GM21737 (cell line): Measurements from ENCODE around the gene SCARB1.
A peak's percentile ranks its signal among the peaks of the same experiment; 100 is the strongest.

ENCODE experiments used
- ATAC-seq: cut with Tn5 transposase; IDR thresholded peaks from one replicate; pipeline ENCODE4 v1.9.1; 2021; ENCODE audit warnings: mild to moderate bottlenecking, moderate library complexity; ENCODE audit not compliant: unreplicated experiment

The SCARB1 gene

DNA sequence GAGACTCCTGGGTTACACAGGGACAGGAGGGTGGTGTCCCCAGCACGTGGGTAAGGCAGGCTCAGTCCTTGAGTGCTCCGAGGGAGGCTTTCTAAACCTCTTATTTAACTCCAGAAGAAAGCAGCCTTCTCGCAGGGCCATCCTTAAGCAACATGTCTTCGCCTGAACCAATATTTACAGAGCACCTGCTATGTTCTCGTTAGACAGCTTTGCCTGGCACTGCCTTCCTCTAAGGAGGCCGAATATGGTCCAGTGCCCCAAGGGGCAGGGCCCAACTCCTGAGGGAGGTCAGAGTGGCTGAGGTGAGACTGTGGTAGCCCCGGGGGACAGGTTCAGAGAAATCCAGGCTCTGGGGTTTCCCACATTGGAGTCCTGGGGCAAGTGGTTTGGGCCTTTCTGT lies 2.1 kb upstream of the SCARB1 start:
- ATAC-seq = no peak

DNA sequence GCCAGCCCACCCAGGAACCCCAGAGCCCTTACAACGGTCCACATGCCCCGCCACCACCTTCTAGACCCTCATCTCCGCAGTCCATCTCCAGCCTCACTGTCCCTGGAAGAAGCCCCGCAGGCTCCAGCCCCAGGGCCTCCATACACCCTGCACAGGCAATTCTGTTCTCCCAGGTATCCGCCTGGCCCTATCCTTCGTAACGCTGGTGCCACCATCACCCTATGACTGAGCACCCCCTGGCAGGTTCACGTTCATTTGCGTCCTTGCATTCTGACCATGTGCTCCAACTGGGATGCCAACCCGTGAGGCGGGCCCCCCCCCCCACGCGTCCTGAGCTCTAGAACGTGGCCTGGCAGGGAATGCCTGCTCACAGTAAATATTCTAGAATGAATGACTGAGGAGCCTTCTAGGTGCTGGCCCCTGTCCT lies 675 bp upstream of the SCARB1 start:
- ATAC-seq = no peak

DNA sequence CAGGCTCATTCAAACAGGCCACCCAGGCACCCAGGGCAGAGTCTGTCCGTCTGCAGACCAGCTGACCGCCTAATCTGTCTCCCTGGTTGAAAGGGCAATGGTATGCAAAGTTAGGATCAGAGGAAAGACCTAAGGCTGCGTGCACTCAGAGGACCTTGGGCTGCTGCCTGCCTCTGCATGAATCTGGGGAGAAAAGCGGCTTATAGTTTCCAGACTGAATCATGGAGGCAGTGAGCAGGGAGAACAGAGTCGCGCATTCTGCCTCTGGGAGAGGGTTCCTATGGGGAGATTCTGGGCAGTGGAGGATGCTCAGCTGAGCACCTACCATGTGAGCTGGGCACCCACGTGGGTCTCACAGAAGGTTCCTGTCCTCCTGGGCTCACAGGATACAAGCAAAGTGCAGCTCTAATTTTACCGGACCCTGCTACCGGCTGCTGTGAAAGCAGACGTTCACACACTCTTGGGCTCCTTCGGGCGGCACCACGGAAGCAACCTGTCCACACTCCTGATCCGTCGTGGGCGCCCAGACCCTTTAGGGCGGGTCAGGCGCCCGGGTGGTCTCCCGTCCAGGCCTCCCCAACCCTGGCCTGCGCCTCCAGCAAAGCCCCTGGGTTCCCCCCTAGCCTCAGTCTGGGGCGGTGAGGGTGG lies 772 bp downstream of the SCARB1 start:
- ATAC-seq = peak; percentile 14

DNA sequence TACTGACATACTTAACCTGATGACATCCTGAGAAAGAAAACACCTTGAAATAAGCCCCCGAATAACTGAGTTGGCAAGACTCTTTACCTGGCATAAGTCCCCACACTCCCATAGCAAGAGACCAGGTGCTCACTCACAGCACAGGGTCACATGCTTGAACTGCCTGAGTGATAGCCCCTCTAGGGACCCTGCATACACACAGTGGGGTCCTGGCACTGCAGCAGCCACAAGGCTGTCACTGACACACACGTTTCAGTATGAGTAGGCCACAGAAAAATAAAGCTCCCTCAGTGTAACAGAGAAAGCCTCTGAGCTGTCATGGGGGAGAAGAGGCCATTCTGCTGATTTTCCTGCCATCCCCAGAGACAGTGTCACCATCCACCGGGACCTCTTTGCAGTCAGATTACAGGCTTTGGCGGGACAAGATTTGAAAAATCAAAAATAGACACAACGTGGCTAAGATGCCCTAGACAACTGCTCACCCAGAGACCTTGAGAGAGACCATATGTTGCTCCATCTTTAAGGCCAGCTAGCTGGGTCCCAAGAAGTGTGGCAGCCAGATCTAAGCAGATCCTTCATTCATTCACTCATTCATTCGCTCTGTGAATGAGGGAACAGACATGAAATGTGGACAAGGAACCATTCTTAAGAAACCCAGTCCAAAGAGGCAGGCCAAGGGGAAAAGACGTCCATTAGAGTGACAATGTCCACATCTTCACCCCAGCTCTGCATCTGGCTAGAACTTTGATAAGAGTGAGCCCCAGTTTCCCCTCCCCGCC lies 1.6 kb downstream of the SCARB1 start:
- ATAC-seq = no peak

DNA sequence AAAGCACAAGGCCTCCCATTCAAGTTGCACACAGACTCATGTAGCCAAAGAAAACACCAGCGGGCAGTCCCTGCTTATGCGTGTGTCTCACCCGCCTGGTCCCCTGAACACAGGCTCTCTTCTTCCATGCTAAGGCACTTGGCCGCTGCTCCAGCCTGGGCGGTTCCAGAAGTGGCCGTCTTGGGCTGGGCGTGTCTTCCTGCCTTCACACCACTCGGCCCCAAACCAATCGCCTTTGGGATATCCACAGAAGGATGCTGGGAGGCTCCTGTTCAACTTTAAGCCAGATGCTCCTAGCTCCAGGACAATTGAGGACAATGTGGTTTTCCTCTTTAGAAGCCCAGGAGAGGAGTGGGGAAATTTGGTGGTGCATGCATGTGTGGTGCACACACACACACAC lies 2.2 kb downstream of the SCARB1 start:
- ATAC-seq = no peak

DNA sequence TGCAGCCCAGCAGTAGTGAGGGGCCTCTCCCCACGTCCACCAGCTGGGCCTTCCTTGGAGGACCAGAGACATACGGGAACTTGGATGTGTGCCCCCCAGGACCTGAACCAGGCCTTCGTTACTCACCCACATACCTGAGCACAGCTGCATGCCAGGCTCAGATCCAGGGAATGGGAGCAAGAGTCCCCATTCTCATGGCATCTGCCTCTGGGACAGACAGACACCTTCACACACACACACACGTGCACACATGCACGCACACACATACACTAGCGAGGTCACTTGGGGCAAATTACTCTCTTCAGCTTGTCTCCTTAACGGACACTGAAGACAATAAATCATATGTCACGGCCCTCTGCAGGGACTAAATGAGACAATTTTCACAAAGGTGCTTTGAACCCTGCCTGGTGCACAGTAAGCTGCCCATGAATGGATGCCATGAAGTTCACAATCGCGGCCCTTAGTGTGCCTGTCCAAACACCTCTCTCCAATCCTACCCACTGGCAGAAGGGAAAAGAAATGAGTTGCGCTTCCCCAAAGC lies 5.7 kb downstream of the SCARB1 start:
- no peak for ATAC-seq

DNA sequence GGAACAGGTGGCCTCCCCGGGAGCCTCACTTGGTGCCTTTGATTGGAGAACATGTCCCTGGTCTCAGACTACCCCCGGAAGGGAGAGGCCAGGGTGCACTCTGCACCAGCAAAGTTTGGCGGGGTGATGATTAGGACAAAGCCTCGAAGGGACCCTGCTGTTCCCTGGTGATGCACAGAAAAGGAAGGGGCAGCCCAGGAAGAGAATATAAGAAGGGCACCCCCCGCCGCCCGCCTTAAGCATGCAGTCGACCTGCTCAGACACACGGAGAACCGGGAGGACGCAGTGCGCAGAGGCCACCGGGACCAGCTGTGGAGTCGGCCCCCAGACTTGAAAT lies 6.9 kb downstream of the SCARB1 start:
- no peak for ATAC-seq

DNA sequence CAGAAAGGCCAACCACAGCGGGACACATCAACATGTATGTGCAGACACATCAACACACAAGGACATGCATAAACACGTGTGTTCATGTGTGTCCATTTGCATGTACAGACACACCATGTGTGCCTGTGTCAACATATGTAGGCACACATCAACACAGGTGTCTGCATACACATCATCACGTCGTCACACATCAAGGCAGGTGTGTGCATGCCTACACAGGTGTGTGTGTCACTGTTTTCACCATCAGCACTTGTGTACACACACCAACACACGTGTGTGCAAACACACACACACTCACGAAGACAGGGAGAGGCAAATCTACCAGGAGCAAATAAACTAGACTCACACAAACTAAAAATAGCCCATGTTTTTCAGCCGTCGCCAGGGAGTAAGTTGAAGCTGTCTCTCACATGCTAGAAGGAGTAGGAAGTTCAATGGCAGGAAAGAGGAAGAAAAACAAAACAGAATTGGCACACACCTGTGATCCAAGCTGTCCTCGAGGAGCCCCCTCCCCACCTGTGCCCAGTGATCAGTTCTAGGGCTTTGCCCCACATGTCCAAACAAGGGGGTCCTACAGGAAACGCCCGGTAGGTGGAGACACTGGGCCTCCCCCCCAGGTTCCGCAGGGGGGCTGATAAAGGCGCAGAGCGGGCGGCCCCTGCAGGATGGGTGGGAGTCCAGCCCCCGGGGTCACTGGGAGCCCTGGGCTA lies 7.4 kb downstream of the SCARB1 start:
- no peak for ATAC-seq

DNA sequence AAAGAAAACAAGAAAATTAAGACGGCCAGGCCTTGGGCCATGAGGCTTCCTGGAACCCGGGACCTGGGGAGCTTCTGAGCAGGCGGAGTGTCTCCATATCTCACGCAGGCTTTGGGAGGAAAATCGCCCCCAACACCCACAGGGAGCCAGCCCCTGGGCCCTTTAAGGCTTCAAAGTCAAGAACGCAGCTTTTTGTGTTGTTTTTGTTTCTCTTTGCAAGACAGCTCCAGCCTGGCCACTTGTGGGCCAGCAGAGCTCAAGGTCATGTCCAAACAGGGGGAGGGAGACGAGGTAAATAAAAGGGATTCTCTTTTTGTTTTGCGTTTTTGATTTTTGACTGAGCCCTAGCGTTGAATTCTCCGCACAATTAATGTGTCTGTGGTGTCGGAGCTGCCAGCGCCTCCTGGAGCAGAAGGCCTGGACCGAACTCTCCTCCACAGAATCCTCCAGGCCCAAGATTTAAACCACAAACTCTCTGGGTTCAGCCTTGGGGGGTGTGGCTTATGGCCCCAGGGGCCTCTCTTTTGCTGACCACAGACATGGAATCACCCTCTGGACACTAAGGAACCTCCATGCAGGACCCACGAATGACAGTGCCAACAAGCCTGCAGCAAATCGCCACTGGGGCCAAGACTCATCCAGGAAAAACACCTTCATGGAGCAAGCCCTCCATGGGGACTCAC lies 8.2 kb downstream of the SCARB1 start:
- ATAC-seq = no peak

DNA sequence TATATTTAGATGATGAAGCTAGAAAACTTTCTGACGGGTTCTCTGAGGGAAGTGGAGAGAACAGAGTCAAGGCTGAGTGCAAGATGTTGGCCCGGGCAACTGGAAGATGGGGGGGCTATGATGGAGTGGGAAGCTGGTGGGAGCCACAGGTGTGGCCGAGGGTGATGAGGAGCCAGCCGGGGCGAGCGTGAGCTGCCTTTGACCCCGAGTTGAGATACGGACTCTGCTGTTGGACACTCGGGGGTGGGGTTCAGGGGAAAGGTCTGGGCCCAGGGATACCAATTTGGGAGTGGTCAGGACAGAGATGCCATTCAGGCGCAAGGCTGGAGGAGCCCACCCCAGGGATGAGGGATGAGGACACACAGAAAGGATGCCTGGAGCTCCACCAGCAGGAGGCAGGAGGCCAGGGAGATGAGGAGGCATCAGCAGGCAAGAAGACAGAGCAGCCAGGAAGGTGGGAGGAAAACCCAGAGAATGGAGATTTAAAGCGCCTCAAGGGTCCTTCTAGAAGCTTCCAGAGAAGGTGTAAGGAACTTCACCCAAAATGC lies 9.0 kb downstream of the SCARB1 start:
- ATAC-seq = no peak

DNA sequence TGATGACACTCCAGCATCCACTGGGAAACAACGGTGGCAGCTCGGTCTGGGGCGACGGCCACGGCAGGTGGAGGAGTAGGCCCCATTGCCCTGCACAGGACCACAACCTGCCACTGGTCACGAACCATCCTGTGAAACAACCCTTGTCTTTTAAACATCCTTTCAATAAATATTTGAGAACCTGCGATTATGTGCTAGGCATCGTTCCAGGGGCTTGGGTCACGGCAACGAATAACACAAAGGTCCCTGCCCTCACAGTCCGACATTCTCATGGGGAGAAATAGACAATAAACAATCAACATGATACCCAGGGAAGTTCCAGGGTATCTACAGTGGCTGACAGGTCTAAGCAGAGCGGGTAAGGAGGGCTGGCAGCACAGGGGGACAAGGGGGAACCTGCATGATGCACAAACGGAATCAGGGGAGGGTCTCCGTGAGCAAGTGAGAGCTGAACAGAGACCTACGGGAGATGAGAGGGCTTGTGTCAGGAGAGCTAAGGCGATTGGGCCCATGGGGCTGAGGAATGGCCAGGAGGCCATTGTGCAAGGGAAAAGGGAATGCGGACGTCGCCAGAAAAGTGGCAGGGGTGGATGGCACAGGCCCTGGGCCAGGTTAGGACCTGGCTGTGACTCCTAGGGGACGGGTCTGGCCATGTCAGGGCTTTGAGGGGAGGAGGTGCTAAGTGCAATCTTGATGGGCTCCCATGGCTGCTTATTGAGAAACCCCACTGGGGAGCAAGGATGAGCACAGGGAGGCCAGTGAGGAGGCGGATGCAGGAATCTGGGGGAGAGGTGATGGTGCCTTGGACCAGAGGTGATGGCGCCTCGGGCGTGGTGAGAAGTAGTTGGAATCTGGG lies 9.7 kb downstream of the SCARB1 start:
- no peak for ATAC-seq

DNA sequence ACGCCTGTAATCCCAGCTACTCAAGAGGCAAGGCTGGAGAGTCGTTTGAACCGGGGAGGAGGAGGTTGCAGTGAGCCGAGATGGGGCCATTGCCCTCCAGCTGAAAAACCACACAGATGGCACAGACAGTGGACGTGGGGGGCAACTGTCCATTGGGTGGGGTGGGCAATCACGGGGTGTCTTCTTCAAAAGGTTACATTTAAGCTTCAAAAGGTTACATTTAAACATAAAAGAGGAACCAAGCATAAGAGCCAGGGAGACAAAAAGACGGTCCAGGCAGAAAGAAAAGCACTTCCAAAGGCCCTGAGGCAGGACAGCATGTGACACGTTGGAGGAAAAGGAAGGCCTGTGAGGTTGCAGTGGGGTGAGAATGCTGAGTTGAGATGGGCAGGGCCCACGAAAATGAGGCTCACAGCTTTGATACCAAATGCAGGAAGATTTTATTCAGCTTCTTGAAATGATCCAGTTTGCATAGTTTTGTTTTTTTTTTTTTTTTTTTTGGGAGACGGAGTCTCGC lies 10.7 kb downstream of the SCARB1 start:
- no peak for ATAC-seq

DNA sequence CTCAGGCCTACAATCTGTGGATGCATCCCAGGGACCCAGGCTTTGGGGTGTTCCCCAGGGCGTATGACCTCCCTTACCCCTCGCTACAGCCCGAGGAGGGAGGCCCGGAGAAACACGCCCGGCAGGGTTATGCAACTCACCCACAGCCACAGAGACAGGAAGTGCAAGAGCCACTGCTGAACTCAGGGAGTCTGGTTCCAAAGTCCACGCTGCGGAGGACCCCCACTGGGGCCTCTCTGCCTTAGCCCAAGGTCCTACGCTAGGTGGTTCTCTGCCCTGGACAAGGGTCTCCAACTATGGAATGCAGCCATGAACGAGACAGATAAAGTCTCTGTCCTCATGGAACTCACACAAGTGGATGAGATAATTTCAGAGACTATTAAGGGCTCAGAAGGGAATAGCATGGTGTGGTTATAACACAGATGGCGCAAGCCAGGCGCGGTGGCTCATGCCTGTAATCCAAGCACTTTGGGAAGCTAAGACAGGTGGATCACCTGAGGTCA lies 11.3 kb downstream of the SCARB1 start:
- no peak for ATAC-seq

DNA sequence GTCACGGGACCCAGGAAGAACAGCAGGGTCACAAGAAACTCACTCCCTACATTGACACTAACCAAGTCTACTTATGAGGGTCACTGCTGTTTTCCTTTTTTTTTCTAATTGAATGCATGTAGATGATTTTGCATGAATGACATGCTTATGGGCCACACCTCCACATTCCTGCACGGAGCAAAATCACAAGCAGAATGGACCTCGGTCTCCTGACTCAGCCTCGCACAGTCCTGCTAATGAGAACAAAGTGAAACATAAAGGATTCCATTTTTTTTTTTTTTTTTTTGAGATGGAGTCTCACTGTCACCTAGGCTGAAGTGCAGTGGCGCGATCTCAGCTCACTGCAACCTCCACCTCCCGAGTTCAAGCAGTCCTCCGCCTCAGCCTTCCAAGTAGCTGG lies 12.3 kb downstream of the SCARB1 start:
- ATAC-seq = no peak

DNA sequence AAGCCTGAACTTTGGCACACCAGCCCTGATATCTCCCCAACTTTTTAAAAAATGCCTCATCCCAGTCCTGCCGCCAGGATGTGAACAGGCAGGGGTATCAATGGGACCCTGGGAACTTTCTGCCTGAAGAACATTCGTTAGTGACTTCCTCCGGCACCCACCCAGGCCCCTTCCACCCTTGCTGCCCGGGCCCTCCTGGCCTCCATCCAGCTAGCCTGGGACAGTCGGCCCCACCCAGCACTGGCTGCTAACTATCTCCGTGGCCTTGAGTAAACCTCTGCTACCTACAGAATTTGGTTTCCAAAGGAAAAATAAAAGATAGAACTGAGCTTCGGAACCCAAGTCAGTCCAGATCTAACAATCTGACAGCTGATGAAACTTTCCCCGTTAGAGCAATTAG lies 14.3 kb downstream of the SCARB1 start:
- ATAC-seq = no peak

DNA sequence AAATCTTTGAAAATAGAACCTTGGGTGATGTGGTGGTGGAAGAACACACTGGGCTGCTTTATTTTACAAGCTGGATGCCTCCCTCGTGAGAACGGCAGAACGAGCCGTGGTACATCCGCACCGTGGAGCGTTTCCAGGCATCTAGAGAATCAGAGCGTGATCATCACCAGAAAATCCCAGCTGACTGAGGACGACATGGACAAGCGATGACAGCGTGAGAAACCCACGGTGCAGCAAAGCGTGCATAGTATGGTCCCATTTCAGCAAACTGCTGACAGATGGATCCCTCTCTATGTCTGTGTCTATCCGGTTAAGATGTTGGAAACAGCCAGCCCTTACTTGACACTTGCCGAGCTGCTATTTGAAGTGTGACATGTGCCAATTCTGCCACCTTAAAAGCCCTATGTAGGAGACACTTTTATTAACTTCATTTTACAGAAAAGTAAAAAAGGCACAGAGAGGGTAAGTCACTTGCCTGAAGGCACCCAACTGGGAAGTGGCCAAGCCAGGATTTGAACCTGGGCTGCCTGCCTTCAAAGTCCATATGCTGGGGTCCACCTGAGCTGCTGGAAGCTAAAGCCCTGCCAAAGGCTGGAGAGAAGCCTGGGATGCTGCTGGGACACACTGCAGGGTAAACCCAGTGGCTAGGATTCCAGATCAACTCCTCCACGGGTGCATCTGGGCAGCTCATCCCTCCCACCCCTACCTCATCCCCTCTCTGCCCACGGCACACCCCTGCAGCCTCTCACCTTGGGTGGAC lies 14.9 kb downstream of the SCARB1 start:
- ATAC-seq = no peak

DNA sequence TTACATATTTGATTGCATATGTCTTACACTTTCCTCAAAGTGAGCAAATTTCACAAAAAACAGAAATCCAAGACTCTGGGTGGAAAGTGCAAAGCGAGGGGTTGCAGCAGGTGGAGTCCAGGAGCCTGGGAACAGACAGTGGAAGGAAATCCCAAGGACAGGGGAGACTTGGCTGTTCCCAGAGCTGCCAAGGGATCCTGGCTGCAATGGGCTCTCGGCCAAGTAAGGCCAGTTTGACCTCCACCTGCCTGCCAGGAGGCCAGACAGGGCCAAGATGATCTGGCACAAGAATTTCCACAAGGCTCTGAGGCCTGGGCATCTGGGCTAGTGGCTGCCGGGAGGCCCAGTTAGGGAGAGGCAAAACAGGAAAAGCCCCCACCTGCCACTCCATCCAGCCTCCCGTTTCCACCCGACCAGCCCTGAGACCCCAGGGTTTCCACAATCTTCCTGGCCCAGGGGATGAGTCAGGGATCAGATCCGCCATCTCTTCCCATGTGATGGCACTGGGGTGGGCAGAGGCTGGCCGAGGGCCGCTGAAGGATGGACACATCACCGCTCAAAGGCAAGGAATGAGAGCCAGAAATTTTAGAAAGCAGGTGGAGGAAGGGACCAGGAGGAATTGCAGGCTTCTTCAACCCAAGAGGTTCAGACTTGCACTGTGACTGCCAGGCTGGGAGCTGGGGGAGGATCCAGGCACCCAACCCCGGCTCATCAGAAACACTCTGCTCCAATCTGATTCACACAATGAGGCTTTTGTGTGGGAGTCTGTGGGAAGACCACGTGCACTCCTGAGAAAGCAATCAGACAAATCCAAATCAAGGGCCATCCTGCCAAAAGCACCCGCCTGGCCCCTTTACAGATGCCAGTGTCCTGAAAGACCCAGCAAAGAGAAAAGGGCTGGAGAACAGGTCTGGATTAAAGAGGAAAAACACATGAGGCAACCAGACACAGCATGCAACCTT lies 16.3 kb downstream of the SCARB1 start:
- no peak for ATAC-seq
